Fibroblast of mammary gland (primary cell): ENCODE data around the gene SSTR5.

Source experiments
- DNase-seq: peaks from one replicate; pipeline ENCODE4 v3.0.0-alpha.2; 2010; ENCODE audit warnings: low read depth
- H3K4me3 ChIP-seq: 2 replicates; pipeline ENCODE4 v1.5.1; 2011; ENCODE audit warnings: low read depth, mild to moderate bottlenecking, low read length, moderate library complexity; ENCODE audit not compliant: control insufficient read depth
- CTCF ChIP-seq: conservative IDR thresholded peaks from 2 replicates; pipeline ENCODE4 v1.5.1; 2011; ENCODE audit warnings: low read depth, low read length, inconsistent platforms; ENCODE audit not compliant: control insufficient read depth, insufficient read depth

SSTR5 gene

GRCh38 chr16:1049113-1049975 is 23.2 kb upstream of the SSTR5 start:
- no peak overlapping the region for H3K4me3 ChIP-seq
- no peak for DNase-seq
- no peak for TF ChIP-seq CTCF

GRCh38 chr16:1049976-1050247 is 22.6 kb upstream of the SSTR5 start:
- no peak overlapping the region for H3K4me3 ChIP-seq
- TF ChIP-seq CTCF = no peak
- no peak for DNase-seq

GRCh38 chr16:1050516-1050915 is 22.0 kb upstream of the SSTR5 start:
- no peak overlapping the region for H3K4me3 ChIP-seq
- DNase-seq = no peak

GRCh38 chr16:1050921-1051320 is 21.6 kb upstream of the SSTR5 start:
- no peak for DNase-seq
- no peak for TF ChIP-seq CTCF
- no peak overlapping the region for H3K4me3 ChIP-seq

More at GRCh38 chr16:1050516-1050915, 22.0 kb upstream of the SSTR5 start:
- no peak for TF ChIP-seq CTCF

- TF ChIP-seq CTCF = no peak
- no peak for DNase-seq
- H3K4me3 ChIP-seq = no peak overlapping the region
Observed at GRCh38 chr16:1051446-1051845, 21.1 kb upstream of the SSTR5 start.

GRCh38 chr16:1052721-1053120 is 19.8 kb upstream of the SSTR5 start:
- no peak for DNase-seq
- no peak for TF ChIP-seq CTCF

GRCh38 chr16:1053121-1053521 is 19.4 kb upstream of the SSTR5 start:
- no peak overlapping the region for H3K4me3 ChIP-seq
- TF ChIP-seq CTCF = no peak
- no peak for DNase-seq

More at GRCh38 chr16:1052721-1053120, 19.8 kb upstream of the SSTR5 start:
- no peak overlapping the region for H3K4me3 ChIP-seq
